ENCODE results near the gene REM2.

- TF ChIP-seq, protein P1, sequence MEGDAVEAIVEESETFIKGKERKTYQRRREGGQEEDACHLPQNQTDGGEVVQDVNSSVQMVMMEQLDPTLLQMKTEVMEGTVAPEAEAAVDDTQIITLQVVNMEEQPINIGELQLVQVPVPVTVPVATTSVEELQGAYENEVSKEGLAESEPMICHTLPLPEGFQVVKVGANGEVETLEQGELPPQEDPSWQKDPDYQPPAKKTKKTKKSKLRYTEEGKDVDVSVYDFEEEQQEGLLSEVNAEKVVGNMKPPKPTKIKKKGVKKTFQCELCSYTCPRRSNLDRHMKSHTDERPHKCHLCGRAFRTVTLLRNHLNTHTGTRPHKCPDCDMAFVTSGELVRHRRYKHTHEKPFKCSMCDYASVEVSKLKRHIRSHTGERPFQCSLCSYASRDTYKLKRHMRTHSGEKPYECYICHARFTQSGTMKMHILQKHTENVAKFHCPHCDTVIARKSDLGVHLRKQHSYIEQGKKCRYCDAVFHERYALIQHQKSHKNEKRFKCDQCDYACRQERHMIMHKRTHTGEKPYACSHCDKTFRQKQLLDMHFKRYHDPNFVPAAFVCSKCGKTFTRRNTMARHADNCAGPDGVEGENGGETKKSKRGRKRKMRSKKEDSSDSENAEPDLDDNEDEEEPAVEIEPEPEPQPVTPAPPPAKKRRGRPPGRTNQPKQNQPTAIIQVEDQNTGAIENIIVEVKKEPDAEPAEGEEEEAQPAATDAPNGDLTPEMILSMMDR (conservative IDR thresholded peaks at IDR 0.05 in 1 of 2, IDR thresholded peaks at IDR 0.05 in 1 of 2; ENCODE audit: extremely low read depth in 1 of 2, insufficient read depth in 1 of 2, low read depth in 1 of 2, low read length in 2 of 2): no peak
- no peak for TF ChIP-seq EZH2 (IDR thresholded peaks at IDR 0.05; ENCODE audit: borderline replicate concordance, low read length)
These were observed 7.2 kb upstream of the REM2 start for GRCh38 chr14:22875748-22876319.

All from mammary epithelial cell (primary cell).